AG08395 (cell line): Measurements from ENCODE around the gene TDRD10.

Experiments used
- DNase-seq: peaks from one replicate; pipeline ENCODE4 v3.0.0; 2012; ENCODE audit warnings: mixed read lengths, low spot score

TDRD10 gene

DNA sequence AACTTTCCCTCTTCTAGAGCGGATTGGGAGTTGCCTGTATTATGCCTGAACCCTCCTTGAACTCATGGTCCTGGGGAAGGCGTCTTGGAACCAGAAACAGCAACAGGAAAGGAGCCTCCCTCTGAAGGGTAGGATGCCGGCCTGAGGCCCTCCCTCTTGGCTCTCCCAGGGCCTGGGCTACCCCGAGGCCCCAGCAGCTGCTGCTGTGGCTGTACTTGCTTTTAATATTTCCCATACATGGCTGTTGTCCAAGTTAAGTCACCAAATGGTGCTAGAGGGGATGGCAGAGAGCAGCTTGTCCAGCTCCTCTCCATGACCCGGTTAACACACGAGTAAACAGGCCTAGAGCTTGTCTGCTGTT, 76.0 kb downstream of the TDRD10 start:
- DNase-seq, result no peak

DNA sequence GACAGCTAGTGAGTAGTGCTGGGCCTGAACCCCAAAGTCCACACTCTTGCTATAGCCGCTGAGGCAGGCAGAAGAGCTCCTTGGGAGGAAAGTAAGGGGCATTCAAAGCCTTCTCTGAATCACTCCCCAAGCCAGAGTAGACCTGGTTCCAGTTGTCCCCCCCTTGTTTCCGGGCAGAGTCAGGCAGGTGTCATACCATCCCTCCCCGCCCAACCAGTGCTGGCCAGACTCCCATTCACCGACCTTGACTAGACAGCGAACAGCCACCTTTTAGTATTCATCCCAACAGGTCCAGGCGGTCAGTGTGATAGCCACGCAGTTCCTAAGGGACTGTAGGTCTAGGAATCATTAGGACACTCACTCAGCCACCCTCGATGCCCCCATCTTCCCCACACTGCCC, 77.4 kb downstream of the TDRD10 start:
- DNase-seq, result no peak

DNA sequence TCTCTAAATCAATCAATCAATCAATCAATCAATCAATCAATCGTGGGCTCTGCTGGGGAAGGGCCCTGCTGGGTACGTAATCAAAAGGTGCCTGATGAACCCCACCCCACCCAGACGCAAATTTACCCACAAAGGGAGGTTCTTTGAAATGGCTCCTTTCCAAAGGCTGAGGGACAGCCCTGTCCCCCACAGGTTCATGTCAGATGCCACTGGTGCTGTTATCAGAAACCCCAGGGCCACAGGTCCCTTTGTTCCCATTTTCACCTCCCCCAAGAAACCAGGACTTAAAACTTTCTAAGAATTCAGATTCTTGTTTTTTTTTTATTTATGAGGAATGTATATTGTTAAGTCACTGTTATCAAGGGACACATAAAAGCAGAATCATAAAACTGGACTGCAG, 79.7 kb downstream of the TDRD10 start:
- no peak for DNase-seq

DNA sequence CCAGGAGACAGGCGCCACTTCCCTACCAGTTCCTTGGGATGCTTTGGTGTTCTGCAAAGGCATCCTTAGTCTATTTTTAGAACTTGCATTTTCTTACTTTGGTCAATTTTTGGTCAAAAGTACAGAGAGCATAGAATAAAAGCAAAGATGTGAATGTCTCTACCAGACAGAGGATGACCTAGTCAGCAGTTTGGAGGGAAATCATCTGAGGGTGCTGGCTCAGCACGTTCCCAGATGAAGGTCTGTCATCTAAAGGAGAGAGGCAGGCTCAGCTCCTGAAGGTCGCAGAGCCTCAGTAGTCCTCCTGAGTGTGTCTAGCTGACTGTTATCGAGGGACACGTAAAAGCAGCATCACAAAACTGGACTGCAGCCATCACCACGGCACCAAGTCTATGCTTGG, 80.9 kb downstream of the TDRD10 start:
- DNase-seq, result no peak

DNA sequence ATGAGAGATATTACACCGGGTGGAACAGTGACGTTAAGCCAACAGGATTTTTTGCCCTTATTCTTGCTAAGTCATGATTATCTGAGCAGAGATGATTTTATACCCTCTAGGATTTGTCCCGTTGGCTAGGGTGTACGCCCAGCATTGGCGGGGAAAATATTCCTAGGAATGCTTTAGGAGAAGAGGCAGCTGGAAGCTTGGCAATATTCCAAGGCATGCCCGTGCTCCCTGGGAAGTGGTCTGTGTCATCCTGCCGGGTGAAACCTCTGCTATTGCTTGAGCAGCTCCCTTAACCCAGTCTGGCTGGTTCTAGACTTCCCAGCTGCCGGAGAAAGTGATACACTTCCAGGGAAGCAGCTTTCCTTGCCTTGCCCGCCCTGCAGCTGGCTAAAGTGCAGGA, 81.8 kb downstream of the TDRD10 start:
- DNase-seq, result no peak

DNA sequence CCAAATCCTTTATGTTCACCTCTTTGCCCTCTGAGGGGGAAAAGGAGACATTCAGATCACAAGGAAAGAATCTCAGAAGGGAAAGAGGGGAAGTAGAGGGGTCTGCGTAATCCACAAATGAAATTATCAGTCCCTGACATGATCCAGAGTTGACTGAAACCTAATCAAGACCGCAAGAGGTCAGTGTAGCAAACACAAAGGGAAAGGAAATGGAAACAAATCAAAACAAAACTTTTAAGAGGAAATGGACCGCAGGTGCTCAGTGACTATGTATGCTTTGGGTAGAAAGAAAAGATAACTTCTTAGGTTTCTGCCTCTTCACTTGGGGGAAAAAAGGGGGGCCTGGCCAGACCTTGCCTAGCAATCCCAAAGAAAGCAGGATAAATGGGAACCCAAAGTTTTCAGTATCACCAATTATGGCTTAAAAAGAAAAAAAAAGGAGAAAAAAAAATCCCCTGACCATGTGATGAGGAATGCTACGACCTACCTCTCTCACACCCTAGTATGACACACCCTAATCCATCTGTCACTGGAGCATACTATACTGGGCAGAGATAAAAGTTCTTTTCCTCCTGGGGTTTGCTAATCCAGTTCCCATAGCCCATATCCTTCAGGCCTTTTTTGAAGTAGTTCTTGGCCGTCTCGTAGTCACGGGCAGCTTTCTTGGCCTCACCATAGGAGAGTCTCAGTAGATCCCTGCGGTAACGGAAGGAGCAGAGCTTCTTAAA, 82.4 kb downstream of the TDRD10 start:
- no peak for DNase-seq

DNA sequence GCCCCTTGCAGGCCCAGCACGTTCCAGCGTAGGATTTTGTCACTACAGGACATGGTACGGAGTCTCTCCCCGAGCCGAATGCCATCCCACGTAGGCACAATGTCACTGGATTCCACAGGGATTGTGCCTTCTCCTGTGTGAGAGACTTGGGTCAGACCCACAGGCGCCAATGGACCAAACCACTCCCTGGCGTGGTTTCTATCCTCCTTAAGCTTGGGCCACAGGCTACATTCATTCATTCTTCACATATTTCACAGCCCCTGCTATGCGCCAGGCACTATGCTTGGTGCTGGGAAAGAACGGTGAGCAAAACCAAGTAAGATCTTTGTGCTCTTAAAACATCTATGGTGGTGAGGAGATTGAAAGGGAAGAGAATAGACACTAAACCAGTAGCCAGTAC, 84.2 kb downstream of the TDRD10 start:
- no peak for DNase-seq

DNA sequence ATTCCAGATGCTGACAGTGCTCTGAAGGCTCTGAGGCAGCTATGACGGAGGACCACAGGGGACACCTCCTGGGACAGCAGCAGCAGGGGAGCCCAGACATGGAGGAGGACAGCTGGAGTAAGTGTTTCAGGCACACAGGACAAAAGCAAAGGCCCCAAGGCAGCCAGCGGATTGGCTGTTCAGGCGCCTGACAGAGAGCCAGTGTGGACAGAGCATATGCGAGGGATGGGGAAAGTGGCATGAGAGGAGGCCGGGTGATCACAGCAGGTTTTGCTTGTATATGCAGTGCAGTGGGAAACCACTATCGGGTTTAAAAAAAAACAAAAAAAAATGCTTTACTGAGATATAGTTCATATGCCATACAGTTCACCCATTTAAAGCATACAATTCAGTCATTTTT, 84.6 kb downstream of the TDRD10 start:
- no peak for DNase-seq

DNA sequence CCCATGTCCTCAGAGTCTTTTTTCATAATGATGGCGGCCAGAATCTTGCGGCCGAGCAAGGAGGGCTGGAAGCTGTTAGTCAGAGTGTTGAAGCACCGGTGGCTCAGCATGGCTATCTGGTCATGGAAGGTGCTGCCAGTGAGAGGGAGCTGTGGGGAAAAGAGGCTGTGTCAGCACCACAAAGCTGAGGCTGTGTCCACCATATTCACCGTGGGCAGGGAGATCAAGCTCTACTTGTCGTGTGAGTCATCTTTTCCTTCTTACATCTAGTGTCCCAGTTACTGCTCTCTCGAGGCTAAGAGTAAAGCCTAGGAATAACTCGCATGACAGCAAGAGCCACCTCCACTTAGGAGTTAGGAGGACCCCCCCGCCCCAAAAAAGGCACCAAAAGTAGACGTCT, 87.8 kb downstream of the TDRD10 start:
- no peak for DNase-seq

DNA sequence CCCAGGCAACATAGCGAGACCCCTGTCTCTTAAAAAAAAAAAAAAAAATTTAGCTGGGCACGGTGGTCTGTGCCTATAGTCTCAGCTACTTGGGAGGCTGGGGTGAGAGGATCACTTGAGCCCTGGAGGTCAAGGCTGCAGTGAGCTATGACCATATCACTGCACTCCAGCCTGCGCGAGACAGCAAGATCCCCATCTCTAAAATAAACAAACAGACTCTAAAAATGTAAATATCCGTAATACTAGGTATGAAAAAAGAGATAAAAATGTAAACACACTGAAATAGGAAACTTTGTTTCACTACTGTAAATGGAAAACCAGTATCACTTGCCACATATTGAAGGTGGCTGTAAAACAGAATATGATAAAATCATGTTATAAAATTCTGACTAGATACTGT, 88.7 kb downstream of the TDRD10 start:
- no peak for DNase-seq

DNA sequence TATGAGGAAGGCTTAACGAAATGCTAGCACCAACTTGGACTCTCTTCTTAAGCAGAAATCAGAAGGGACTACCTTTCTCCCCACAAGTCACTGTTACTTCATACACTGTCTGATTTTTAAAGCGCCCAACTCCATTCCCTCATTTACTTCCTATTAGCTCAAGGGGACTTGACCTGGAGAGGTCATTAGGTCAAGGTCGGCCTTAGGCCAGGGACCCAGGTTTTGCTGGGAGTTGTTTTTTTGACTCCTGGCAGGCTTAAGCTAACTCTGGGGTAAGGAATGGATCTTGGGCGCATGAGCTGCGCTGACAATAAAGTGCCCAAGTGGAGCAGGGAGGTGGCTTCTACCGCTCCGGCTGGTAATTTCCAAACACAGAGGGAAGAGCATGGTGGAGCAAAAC, 89.2 kb downstream of the TDRD10 start:
- no peak for DNase-seq

DNA sequence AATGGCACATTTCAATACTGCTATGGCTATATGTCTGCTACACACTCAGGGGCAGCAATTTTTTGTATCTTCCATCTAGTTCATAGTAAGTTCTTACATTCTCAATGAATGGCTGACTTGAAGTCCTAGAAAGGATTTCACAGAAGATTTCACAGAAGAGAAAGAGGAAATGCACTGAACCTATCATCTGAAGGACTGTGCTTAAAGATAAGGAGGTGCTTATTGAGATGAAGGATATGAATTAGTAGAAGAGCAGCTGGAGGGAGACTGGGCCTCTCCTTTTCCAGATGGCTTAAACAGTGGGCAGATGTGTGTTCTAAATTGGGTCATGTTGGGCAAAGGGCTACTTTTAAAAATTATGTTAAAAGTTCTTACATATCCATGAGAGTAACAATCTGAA, 91.4 kb downstream of the TDRD10 start:
- no peak for DNase-seq

DNA sequence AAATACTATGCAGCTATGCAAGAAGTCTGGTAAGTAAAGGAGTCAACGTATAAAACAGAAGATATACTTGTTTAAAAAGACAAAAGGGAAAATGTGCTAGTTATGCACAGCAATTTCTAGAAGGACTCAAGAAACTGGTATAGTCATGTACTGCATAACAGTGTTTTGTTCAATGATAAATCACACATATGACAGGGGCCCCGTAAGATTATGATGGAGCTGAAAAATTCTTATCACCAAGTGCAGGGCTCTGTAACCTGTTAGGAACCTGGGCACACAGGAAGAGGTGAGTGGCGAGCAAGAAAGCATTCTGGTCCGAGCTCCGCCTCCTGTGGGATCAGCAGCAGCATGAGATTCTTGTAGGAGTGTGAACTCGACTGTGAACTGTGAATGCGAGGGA, 92.8 kb downstream of the TDRD10 start:
- DNase-seq, result no peak

DNA sequence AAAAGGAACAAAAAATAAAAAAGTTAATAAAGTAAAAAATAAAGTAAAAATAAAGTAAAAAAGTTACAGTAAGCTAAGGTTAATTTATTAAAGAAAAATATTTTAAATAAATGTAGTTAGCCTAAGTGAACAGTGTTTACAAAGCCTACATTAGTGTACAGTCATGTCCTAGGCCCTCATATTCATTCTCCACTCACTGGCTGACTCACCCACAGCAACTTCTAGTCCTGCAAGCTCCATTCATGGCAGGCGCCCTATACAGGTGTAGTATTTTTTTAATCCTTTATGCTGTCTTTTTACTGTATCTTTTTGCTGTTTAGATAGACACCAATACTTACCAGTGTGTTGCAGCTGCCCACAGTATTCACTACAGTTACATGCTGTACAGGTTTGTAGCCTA, 93.6 kb downstream of the TDRD10 start:
- DNase-seq, result no peak
